Aorta (tissue), 4 donors: Measurements from ENCODE around the gene ZNF219. TPM values are rescaled to one million over a fixed set of nuclear protein-coding genes. Genes with fewer than 3 reads are reported as not detected.

Source experiments
- polyA plus RNA-seq, 2 donors: library from polyadenylated mRNA; stranded (reverse); fragments of 200-250 nt; gene quantifications; one replicate each; pipeline ENCODE4 v1.2.3, GENCODE V29; 2013
- total RNA-seq, 2 donors: library from RNA; stranded (reverse); fragmentation: NEBNext Ultra II Directional; extraction: Animal tissue kit (Norgen Biotek cat#: 25700); gene quantifications; one replicate each; pipeline ENCODE4 v1.2.1, GENCODE V29; 2021
- donor health status: healthy with polysubstance abuse.
- donor health status: Bipolar disorder and iron deficiency.
- donor health status: DM: no; HTN: no; CAD: no.
- donor health status: DM: yes; HTN: yes; CAD: no.

ZNF219 gene
- total and polyA plus RNA-seq, 4 donors: 24.5 to 41.3 (median 36.2) TPM

Other genes with a start within 250 kb of the ZNF219 start
- under 1 TPM in 1 of 2 donors, not detected in 1; 0.57 TPM for gene RNASE3, start 207.3 kb downstream of the ZNF219 start, total RNA-seq
- not detected for gene RNASE3, start 207.3 kb downstream of the ZNF219 start, polyA plus RNA-seq
- gene RNASE2, start 143.2 kb downstream of the ZNF219 start, total RNA-seq: 1 to 10 TPM; 4.5 to 5.8 TPM
- 1 to 10 TPM; 2.8 to 3.3 TPM for gene RNASE2, start 143.2 kb downstream of the ZNF219 start, polyA plus RNA-seq
- gene METTL17, start 108.7 kb downstream of the ZNF219 start, total RNA-seq: 10 to 100 TPM; 33.5 to 57.0 TPM
- 10 to 100 TPM; 20.0 to 88.6 TPM for gene METTL17, start 108.7 kb downstream of the ZNF219 start, polyA plus RNA-seq
- gene SLC39A2, start 99.4 kb downstream of the ZNF219 start, total RNA-seq: not detected
- gene SLC39A2, start 99.4 kb downstream of the ZNF219 start, polyA plus RNA-seq: not detected
- gene NDRG2, start 73.6 kb downstream of the ZNF219 start, total RNA-seq: 100 to 1,000 TPM in 1 of 2 donors, 10 to 100 TPM in 1; 68.7 to 107 TPM
- gene NDRG2, start 73.6 kb downstream of the ZNF219 start, polyA plus RNA-seq: 100 to 1,000 TPM in 1 of 2 donors, 10 to 100 TPM in 1; 83.6 to 196 TPM
- gene TPPP2, start 68.4 kb downstream of the ZNF219 start, total RNA-seq: not detected
- not detected for gene TPPP2, start 68.4 kb downstream of the ZNF219 start, polyA plus RNA-seq
- not detected for gene RNASE13, start 63.8 kb downstream of the ZNF219 start, total RNA-seq
- under 1 TPM in 1 of 2 donors, not detected in 1; 0.18 TPM for gene RNASE13, start 63.8 kb downstream of the ZNF219 start, polyA plus RNA-seq
- gene RNASE7, start 56.3 kb downstream of the ZNF219 start, total RNA-seq: not detected
- gene RNASE7, start 56.3 kb downstream of the ZNF219 start, polyA plus RNA-seq: not detected
- gene RNASE8, start 40.8 kb downstream of the ZNF219 start, total RNA-seq: not detected
- under 1 TPM in 1 of 2 donors, not detected in 1; 1.00 TPM for gene RNASE8, start 40.8 kb downstream of the ZNF219 start, polyA plus RNA-seq
- 10 to 100 TPM; 40.5 to 68.3 TPM for gene ARHGEF40, start 28.4 kb downstream of the ZNF219 start, total RNA-seq
- 10 to 100 TPM in 1 of 2 donors, 1 to 10 TPM in 1; 5.4 to 24.3 TPM for gene ARHGEF40, start 28.4 kb downstream of the ZNF219 start, polyA plus RNA-seq
- gene TMEM253, start 2.4 kb upstream of the ZNF219 start, total RNA-seq: not detected
- 1 to 10 TPM in 1 of 2 donors, under 1 TPM in 1; 0.64 to 6.4 TPM for gene TMEM253, start 2.4 kb upstream of the ZNF219 start, polyA plus RNA-seq
- gene OR5AU1, start 57.4 kb upstream of the ZNF219 start, total RNA-seq: not detected
- not detected for gene OR5AU1, start 57.4 kb upstream of the ZNF219 start, polyA plus RNA-seq
- gene HNRNPC, start 170.8 kb upstream of the ZNF219 start, total RNA-seq: 100 to 1,000 TPM; 257 to 313 TPM
- 100 to 1,000 TPM; 260 to 378 TPM for gene HNRNPC, start 170.8 kb upstream of the ZNF219 start, polyA plus RNA-seq
- gene RPGRIP1, start 181.4 kb upstream of the ZNF219 start, total RNA-seq: 1 to 10 TPM in 1 of 2 donors, under 1 TPM in 1; 0.39 to 2.3 TPM
- gene RPGRIP1, start 181.4 kb upstream of the ZNF219 start, polyA plus RNA-seq: under 1 TPM in 1 of 2 donors, not detected in 1; 0.25 TPM